ENCODE results near the gene COX5B.
A peak's percentile ranks its signal among the peaks of the same experiment; 100 is the strongest.

COX5B gene

DNA sequence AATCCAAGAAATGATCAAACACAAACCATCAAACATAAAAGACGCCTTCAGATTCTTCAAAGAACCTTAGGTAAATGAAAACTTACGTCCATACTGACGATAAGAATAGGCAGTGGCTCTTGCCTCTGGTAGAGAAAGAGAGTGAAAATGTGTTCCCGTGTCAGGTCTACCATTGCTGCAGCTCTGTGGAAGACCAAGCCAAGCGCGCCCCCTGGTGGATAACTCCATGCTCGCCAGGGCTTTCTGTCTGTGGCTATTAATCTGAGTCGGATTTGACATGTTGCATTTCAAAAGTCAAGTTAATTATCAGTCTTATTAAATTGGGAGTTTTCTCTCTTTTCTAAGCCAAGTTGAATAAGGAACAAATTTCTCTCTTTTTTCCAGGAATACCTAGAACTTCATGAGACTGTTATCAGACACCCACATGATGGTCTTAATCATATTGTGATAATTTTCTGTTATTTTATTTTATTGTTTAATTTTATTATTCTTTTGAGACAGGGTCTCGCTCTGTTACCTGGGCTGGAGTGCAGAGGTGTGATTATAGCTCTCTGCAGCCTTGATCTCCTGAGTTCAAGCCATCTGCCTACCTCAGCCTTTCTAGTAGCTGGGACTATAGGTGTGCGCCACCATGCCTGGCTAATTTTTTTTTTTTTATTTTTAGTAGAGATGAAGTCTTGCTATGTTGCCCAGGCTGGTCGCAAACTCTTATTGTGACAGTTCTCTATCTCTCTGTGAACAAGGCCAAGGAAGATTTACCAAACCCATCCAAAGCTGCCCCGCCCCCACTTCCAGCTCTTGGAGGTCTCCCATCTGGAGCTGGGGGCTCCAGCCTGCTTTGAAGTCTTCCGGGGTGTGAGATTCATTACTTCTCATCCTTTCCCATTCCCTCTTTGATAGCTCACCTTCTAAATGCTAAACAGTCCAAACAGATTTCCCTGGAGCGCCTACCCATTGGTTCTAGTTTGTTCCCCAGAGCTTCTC is 51.7 kb downstream of the COX5B start:
- no peak overlapping the region for H3K9ac ChIP-seq
- H3K9me3 ChIP-seq, result no peaks in the 10 kb centered on the region
- H3K27ac ChIP-seq, result no peak overlapping the region
- no peaks in the 10 kb centered on the region for H3K36me3 ChIP-seq
- no peaks in the 10 kb centered on the region for H4K20me1 ChIP-seq
- peaks cover 44% of the 10 kb centered on the region for H3K4me1 ChIP-seq
- TF ChIP-seq Cebpa-rat (IDR thresholded peaks at IDR 0.05), result no peak
- no peaks in the 10 kb centered on the region for H3K27me3 ChIP-seq
- no peak overlapping the region for H3K4me3 ChIP-seq
- H3K4me2 ChIP-seq, result peak overlapping the region; percentile 39

Measured in BLaER1 (cell line).